HCT116 (cell line): ENCODE data around the gene ZFAND6. TPM values are rescaled to one million over a fixed set of nuclear protein-coding genes. Genes with fewer than 3 reads are reported as not detected.

Experiments used
- ATAC-seq: fragments of 200-7000 bp; cut with Tn5 transposase; 2 replicates; pipeline ENCODE4 v1.9.1; 2020; ENCODE audit warnings: mild to moderate bottlenecking, moderate library complexity
- BruUV-seq: library from RNA; stranded (reverse); fragments of 400-500 nt; replicated peaks from 2 replicates; lab custom pipeline; 2021; lab: Mats Ljungman, UMichigan
- CTCF ChIA-PET: fragments of 300-600 bp; sonication (Branson Sonifier 250); formaldehyde crosslinking; loops from one replicate; lab custom pipeline; 2021; ENCODE audit warnings: antibody characterized with exemption; lab: Charles Lee
- POLR2A ChIA-PET: fragments of 300-600, 350-600 bp; sonication (Branson Sonifier 250); formaldehyde crosslinking; loops from one replicate; lab custom pipeline; 2021; ENCODE audit warnings: antibody characterized with exemption; lab: Charles Lee
- RAD21 ChIA-PET, 2 experiments: fragments of 300-600 bp; sonication (Branson Sonifier 250); formaldehyde crosslinking; loops; one replicate each; lab custom pipeline; 2023; ENCODE audit warnings: low total read pairs in 2 of 2; ENCODE audit not compliant: uncharacterized antibody in 2 of 2, unreplicated experiment in 2 of 2, low non-redundant PET in 1 of 2; lab: Charles Lee
- DNase-seq: peaks from one replicate; pipeline ENCODE4 v3.0.0-alpha.2; 2010; ENCODE audit warnings: low read depth, low spot score
- H2AFZ ChIP-seq: fragments of 200-600 bp; shearing (Covaris generic), sonication (generic); 2 replicates; pipeline ENCODE4 v1.6.1; 2017; ENCODE audit warnings: low read depth, mixed run types, mixed read lengths, antibody characterized with exemption, low read length; ENCODE audit not compliant: poor library complexity, severe bottlenecking
- H3K27ac ChIP-seq: 2 replicates; pipeline ENCODE4 v1.5.1; 2012; ENCODE audit warnings: low read depth, low read length
- H3K27me3 ChIP-seq: fragments of 200-600 bp; sonication (generic); 2 replicates; pipeline ENCODE4 v1.6.1; 2016; ENCODE audit warnings: mixed run types, low read length, mixed read lengths; ENCODE audit not compliant: insufficient read depth
- H3K36me3 ChIP-seq, 2 experiments: fragments of 200-500 bp in 1 of 2; fragments of 200-600 bp in 1 of 2; sonication (Bioruptor generic) in 1 of 2; sonication (generic) in 1 of 2; 2 replicates each; pipeline versions ENCODE4 v1.5.1 to v1.6.1; 2014 to 2016; ENCODE audit warnings: low read length in 2 of 2, inconsistent platforms in 1 of 2, mixed read lengths in 1 of 2, mixed run types in 1 of 2; ENCODE audit not compliant: insufficient read depth in 2 of 2, control insufficient read depth in 1 of 2
- H3K4me1 ChIP-seq, 2 experiments: fragments of 200-600 bp in 1 of 2; sonication (generic) in 1 of 2; 2 replicates each; pipeline versions ENCODE4 v1.5.1 to v1.6.1; 2012 to 2017; ENCODE audit warnings: low read length in 2 of 2, inconsistent platforms in 1 of 2, mild to moderate bottlenecking in 1 of 2, mixed read lengths in 1 of 2, mixed run types in 1 of 2, moderate library complexity in 1 of 2; ENCODE audit not compliant: insufficient read depth in 2 of 2, control insufficient read depth in 1 of 2
- H3K4me2 ChIP-seq: fragments of 200-600 bp; sonication (generic); 2 replicates; pipeline ENCODE4 v1.6.1; 2017; ENCODE audit warnings: mixed run types, low read length, mixed read lengths
- H3K4me3 ChIP-seq, 2 experiments: fragments of 200-600 bp in 1 of 2; sonication (generic) in 1 of 2; replicated peaks in 1 of 2; 2 replicates each; pipeline ENCODE4 v1.5.1; 2011 to 2016; ENCODE audit warnings: low read length in 2 of 2, control low read depth in 1 of 2, low read depth in 1 of 2, mild to moderate bottlenecking in 1 of 2, mixed read lengths in 1 of 2, mixed run types in 1 of 2
- H3K79me2 ChIP-seq: fragments of 200-600 bp; sonication (generic); 2 replicates; pipeline ENCODE4 v1.6.1; 2017; ENCODE audit warnings: mild to moderate bottlenecking, mixed run types, low read length, moderate library complexity, mixed read lengths; ENCODE audit not compliant: insufficient read depth
- H3K9ac ChIP-seq: fragments of 200-600 bp; sonication (generic); 2 replicates; pipeline ENCODE4 v1.6.1; 2016; ENCODE audit warnings: low read length, mixed read lengths
- H3K9me2 ChIP-seq: fragments of 200-600 bp; sonication (generic), shearing (Covaris generic); 2 replicates; pipeline ENCODE4 v1.6.1; 2017; ENCODE audit warnings: mixed run types, mild to moderate bottlenecking, moderate library complexity; ENCODE audit not compliant: insufficient read depth
- H3K9me3 ChIP-seq, 2 experiments: fragments of 200-500 bp in 1 of 2; fragments of 200-600 bp in 1 of 2; sonication (Bioruptor generic) in 1 of 2; sonication (generic) in 1 of 2; 2 replicates each; pipeline ENCODE4 v1.6.1; 2014 to 2017; ENCODE audit warnings: low read length in 2 of 2, mixed read lengths in 2 of 2, inconsistent platforms in 1 of 2, low read depth in 1 of 2, mild to moderate bottlenecking in 1 of 2, mixed run types in 1 of 2, moderate library complexity in 1 of 2; ENCODE audit not compliant: control insufficient read depth in 1 of 2, insufficient read depth in 1 of 2
- H4K20me1 ChIP-seq: fragments of 200-600 bp; sonication (generic), shearing (Covaris generic); 2 replicates; pipeline ENCODE4 v1.6.1; 2017; ENCODE audit warnings: mixed run types, mild to moderate bottlenecking, moderate library complexity; ENCODE audit not compliant: insufficient read depth
- ELF1 ChIP-seq: IDR thresholded peaks from 2 replicates; pipeline ENCODE4 v1.6.1; 2012; ENCODE audit warnings: low read depth, borderline replicate concordance
- EZH2phosphoT487 ChIP-seq: fragments of 200-600 bp; IDR thresholded peaks from 2 replicates; pipeline ENCODE4 v1.6.1; 2018; ENCODE audit warnings: antibody characterized with exemption, borderline replicate concordance
- POLR2A ChIP-seq: IDR thresholded peaks from 2 replicates; pipeline ENCODE4 v1.7.0; 2011; ENCODE audit warnings: borderline replicate concordance; ENCODE audit not compliant: insufficient read depth, insufficient read length; ENCODE audit errors: extremely low read depth
- RAD21 ChIP-seq: IDR thresholded peaks from 2 replicates; pipeline ENCODE4 v1.6.1; 2012; ENCODE audit warnings: low read depth, mild to moderate bottlenecking
- SP1 ChIP-seq: IDR thresholded peaks from 2 replicates; pipeline ENCODE4 v1.6.1; 2012; ENCODE audit warnings: low read depth
- ZFX ChIP-seq: fragments of 450-650 bp; IDR thresholded peaks from 2 replicates; pipeline ENCODE4 v1.6.1; 2017
- ZNF274 ChIP-seq: fragments of 200-500 bp; sonication (Bioruptor generic); IDR thresholded peaks from 2 replicates; pipeline ENCODE4 v1.6.1; 2014; ENCODE audit warnings: mild to moderate bottlenecking, low read depth, low read length, inconsistent platforms
- intact Hi-C: fragments of 100-400 bp; cut with micrococcal nuclease; formaldehyde crosslinking; loops from 2 replicates; pipeline ENCODE4 v1.10.0; 2022
- total RNA-seq: library from RNA; stranded (reverse); gene quantifications from one replicate; pipeline ENCODE4 v1.2.1, GENCODE V29; 2021; ENCODE audit not compliant: unreplicated experiment
- TF ChIP-seq, protein P1 (sequence below): IDR thresholded peaks from 2 replicates; pipeline ENCODE4 v1.6.1; 2012
- TF ChIP-seq, protein P2 (sequence below): IDR thresholded peaks from 2 replicates; pipeline ENCODE4 v1.6.1; 2011; ENCODE audit warnings: mild to moderate bottlenecking, low read length, moderate library complexity; ENCODE audit not compliant: insufficient replicate concordance; ENCODE audit errors: extremely low read depth
- TF ChIP-seq, protein P3 (sequence below), 3 experiments: fragments of 200-600 bp in 1 of 3; sonication (generic) in 1 of 3; IDR thresholded peaks in 2 of 3; conservative IDR thresholded peaks in 1 of 3; 2 replicates each; pipeline ENCODE4 v1.5.1; 2012 to 2017; ENCODE audit warnings: low read depth in 2 of 3, low read length in 2 of 3, antibody characterized with exemption in 1 of 3, borderline replicate concordance in 1 of 3, control low read depth in 1 of 3, mild to moderate bottlenecking in 1 of 3, mixed read lengths in 1 of 3, mixed run types in 1 of 3, moderate library complexity in 1 of 3; ENCODE audit not compliant: insufficient read depth in 1 of 3
- TF ChIP-seq, protein P4 (sequence below): IDR thresholded peaks from 2 replicates; pipeline ENCODE4 v1.6.1; 2012; ENCODE audit warnings: low read depth

Gene ZFAND6
- total RNA-seq, 1 experiment from 2014 or later = 51.3 TPM

DNA sequence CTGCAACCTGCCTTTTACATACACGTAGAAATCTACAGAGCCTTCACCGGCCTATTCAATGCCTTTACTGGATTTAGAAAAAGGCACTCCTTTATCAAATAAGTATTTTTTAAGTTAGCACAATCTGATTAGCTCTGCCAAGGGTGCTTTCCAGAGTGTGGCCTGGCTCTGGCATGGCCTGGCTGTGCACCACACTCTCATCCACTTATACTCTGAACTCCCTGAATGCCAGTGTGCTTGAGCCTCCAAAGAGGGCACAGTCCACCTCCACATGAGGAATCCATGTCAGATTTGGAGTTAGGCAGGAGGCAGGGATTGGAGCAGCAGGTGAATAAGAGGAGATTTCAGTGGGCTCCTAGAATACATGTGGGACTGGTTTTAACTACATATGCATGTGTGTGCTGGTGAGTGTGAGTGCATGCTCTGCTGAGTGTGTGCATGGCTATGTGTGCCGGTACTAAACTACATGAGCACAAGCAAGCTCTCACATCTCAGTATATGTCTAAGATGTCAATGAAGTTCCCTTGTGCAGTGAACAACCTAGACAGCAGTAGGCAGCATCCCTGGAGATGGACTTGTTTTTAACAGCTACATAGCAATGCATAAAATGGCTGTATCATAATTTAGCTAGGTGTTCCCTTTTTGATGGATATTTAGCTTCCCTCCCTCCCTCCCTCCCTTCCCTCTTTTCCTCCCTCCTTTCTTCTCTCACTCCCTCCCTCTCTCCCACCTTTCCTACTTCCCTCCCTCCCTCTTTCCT, 17.8 kb upstream of the ZFAND6 start:
- intact Hi-C loops = no loop called here
- ChIA-PET POLR2A (no interaction called here), RAD21 (no interaction called here), CTCF (no interaction called here)
- no peaks in the 10 kb centered on the region for H3K36me3 ChIP-seq
- no peak overlapping the region for H3K4me3 ChIP-seq
- no peaks in the 10 kb centered on the region for H3K79me2 ChIP-seq
- no peaks in the 10 kb centered on the region for H3K4me1 ChIP-seq
- H2AFZ ChIP-seq = no peak overlapping the region
- no peak overlapping the region for H3K9ac ChIP-seq
- BruUV-seq = no TSS peak
- H4K20me1 ChIP-seq = no peaks in the 10 kb centered on the region
- H3K27ac ChIP-seq = no peak overlapping the region
- ATAC-seq = no peak
- H3K9me2 ChIP-seq = no peaks in the 10 kb centered on the region
- TF ChIP-seq ELF1 = no peak
- no peak for TF ChIP-seq SP1
- no peak for DNase-seq
- H3K9me3 ChIP-seq = no peaks in the 10 kb centered on the region
- no peak overlapping the region for H3K4me2 ChIP-seq
- H3K27me3 ChIP-seq = no peaks in the 10 kb centered on the region

DNA sequence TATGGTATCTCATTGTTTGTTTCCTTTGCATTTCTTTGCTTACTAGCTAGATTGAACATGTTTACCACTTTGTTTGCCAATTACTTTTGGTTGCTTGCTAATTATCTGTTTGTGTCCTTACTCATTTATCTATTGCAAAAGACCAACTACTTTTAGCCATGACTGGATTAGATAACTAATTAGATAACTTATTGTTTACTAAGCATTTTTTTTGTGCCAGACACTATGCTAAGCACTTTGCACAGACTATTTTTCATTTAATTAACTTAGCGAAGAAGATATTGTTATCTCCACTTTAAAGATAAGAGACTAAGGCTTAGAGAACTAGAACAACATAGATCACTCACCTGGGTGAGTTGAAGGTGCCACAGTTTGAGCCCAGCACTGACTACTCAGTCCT, 16.9 kb upstream of the ZFAND6 start:
- ChIA-PET CTCF (no interaction called here), RAD21 (no interaction called here), POLR2A (no interaction called here)
- H3K79me2 ChIP-seq = no peaks in the 10 kb centered on the region
- ATAC-seq (no peak), DNase-seq (no peak)
- H4K20me1 ChIP-seq = no peaks in the 10 kb centered on the region
- BruUV-seq = no TSS peak
- H3K27me3 ChIP-seq = no peaks in the 10 kb centered on the region
- H3K9me2 ChIP-seq = no peaks in the 10 kb centered on the region
- no peaks in the 10 kb centered on the region for H3K9me3 ChIP-seq
- intact Hi-C loops = no loop called here
- H3K36me3 ChIP-seq = no peaks in the 10 kb centered on the region
- no peak overlapping the region for H3K4me3 ChIP-seq
- H3K4me1 ChIP-seq = no peaks in the 10 kb centered on the region
- H3K27ac ChIP-seq = no peak overlapping the region
- H3K9ac ChIP-seq = no peak overlapping the region
- H2AFZ ChIP-seq = no peak overlapping the region
- H3K4me2 ChIP-seq = no peak overlapping the region
- TF ChIP-seq, protein P1, sequence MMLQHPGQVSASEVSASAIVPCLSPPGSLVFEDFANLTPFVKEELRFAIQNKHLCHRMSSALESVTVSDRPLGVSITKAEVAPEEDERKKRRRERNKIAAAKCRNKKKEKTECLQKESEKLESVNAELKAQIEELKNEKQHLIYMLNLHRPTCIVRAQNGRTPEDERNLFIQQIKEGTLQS = no peak
- no peak for TF ChIP-seq ZNF274
- TF ChIP-seq, protein P2, sequence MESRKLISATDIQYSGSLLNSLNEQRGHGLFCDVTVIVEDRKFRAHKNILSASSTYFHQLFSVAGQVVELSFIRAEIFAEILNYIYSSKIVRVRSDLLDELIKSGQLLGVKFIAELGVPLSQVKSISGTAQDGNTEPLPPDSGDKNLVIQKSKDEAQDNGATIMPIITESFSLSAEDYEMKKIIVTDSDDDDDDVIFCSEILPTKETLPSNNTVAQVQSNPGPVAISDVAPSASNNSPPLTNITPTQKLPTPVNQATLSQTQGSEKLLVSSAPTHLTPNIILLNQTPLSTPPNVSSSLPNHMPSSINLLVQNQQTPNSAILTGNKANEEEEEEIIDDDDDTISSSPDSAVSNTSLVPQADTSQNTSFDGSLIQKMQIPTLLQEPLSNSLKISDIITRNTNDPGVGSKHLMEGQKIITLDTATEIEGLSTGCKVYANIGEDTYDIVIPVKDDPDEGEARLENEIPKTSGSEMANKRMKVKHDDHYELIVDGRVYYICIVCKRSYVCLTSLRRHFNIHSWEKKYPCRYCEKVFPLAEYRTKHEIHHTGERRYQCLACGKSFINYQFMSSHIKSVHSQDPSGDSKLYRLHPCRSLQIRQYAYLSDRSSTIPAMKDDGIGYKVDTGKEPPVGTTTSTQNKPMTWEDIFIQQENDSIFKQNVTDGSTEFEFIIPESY = no peak
- no peak for TF ChIP-seq SP1
- TF ChIP-seq, protein P3, sequence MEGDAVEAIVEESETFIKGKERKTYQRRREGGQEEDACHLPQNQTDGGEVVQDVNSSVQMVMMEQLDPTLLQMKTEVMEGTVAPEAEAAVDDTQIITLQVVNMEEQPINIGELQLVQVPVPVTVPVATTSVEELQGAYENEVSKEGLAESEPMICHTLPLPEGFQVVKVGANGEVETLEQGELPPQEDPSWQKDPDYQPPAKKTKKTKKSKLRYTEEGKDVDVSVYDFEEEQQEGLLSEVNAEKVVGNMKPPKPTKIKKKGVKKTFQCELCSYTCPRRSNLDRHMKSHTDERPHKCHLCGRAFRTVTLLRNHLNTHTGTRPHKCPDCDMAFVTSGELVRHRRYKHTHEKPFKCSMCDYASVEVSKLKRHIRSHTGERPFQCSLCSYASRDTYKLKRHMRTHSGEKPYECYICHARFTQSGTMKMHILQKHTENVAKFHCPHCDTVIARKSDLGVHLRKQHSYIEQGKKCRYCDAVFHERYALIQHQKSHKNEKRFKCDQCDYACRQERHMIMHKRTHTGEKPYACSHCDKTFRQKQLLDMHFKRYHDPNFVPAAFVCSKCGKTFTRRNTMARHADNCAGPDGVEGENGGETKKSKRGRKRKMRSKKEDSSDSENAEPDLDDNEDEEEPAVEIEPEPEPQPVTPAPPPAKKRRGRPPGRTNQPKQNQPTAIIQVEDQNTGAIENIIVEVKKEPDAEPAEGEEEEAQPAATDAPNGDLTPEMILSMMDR (IDR thresholded peaks at IDR 0.05 in 2 of 3, conservative IDR thresholded peaks at IDR 0.05 in 1 of 3; ENCODE audit: borderline replicate concordance in 1 of 3, insufficient read depth in 1 of 3, low read depth in 2 of 3, low read length in 2 of 3) = no peak
- TF ChIP-seq RAD21 = no peak
- TF ChIP-seq, protein P4, sequence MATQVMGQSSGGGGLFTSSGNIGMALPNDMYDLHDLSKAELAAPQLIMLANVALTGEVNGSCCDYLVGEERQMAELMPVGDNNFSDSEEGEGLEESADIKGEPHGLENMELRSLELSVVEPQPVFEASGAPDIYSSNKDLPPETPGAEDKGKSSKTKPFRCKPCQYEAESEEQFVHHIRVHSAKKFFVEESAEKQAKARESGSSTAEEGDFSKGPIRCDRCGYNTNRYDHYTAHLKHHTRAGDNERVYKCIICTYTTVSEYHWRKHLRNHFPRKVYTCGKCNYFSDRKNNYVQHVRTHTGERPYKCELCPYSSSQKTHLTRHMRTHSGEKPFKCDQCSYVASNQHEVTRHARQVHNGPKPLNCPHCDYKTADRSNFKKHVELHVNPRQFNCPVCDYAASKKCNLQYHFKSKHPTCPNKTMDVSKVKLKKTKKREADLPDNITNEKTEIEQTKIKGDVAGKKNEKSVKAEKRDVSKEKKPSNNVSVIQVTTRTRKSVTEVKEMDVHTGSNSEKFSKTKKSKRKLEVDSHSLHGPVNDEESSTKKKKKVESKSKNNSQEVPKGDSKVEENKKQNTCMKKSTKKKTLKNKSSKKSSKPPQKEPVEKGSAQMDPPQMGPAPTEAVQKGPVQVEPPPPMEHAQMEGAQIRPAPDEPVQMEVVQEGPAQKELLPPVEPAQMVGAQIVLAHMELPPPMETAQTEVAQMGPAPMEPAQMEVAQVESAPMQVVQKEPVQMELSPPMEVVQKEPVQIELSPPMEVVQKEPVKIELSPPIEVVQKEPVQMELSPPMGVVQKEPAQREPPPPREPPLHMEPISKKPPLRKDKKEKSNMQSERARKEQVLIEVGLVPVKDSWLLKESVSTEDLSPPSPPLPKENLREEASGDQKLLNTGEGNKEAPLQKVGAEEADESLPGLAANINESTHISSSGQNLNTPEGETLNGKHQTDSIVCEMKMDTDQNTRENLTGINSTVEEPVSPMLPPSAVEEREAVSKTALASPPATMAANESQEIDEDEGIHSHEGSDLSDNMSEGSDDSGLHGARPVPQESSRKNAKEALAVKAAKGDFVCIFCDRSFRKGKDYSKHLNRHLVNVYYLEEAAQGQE = no peak
- TF ChIP-seq POLR2A = no peak
- TF ChIP-seq EZH2phosphoT487 = no peak
- TF ChIP-seq ELF1 = no peak
- no peak for TF ChIP-seq ZFX
